Lung (tissue), 12 donors: ENCODE data around the gene CERK. TPM values are rescaled to one million over a fixed set of nuclear protein-coding genes. Genes with fewer than 3 reads are reported as not detected.

Source experiments
- ATAC-seq: fragments of 200-7000 bp; cut with Tn5 transposase; one replicate; pipeline ENCODE4 v1.9.1; 2020; ENCODE audit warnings: moderate number of reproducible peaks; ENCODE audit not compliant: insufficient read depth, low FRiP score
- DNase-seq, 3 donors: peaks; one replicate each; pipeline ENCODE4 v3.0.0-alpha.2; 2013 to 2017
- H3K27ac ChIP-seq, 2 donors: one replicate each; pipeline ENCODE4 v1.5.1; 2013; ENCODE audit warnings: mild to moderate bottlenecking in 2 of 2, moderate library complexity in 2 of 2, control low read depth in 1 of 2, inconsistent platforms in 1 of 2, low read depth in 1 of 2, low read length in 1 of 2
- H3K27me3 ChIP-seq, 3 donors: one replicate each; pipeline ENCODE4 v1.5.1; 2013; ENCODE audit warnings: low read length in 2 of 3; ENCODE audit not compliant: control insufficient read depth in 3 of 3, insufficient read depth in 3 of 3
- H3K36me3 ChIP-seq, 4 donors: one replicate each; pipeline ENCODE4 v1.5.1; 2013; ENCODE audit warnings: low read length in 4 of 4, mild to moderate bottlenecking in 1 of 4, moderate library complexity in 1 of 4; ENCODE audit not compliant: control insufficient read depth in 4 of 4, insufficient read depth in 4 of 4
- H3K4me1 ChIP-seq, 5 donors: one replicate each; pipeline ENCODE4 v1.5.1; 2013; ENCODE audit warnings: low read length in 5 of 5, mild to moderate bottlenecking in 2 of 5, moderate library complexity in 1 of 5; ENCODE audit not compliant: control insufficient read depth in 5 of 5, insufficient read depth in 5 of 5
- H3K4me3 ChIP-seq: one replicate; pipeline ENCODE4 v1.5.1; 2013; ENCODE audit warnings: mild to moderate bottlenecking, control low read depth, moderate library complexity
- H3K9ac ChIP-seq, 2 donors: one replicate each; pipeline ENCODE4 v1.5.1; 2013; ENCODE audit warnings: low read length in 2 of 2, control low read depth in 1 of 2; ENCODE audit not compliant: insufficient read depth in 1 of 2
- H3K9me3 ChIP-seq, 4 donors: one replicate each; pipeline ENCODE4 v1.5.1; 2013; ENCODE audit warnings: low read length in 3 of 4, mild to moderate bottlenecking in 1 of 4, moderate library complexity in 1 of 4; ENCODE audit not compliant: control insufficient read depth in 4 of 4, insufficient read depth in 3 of 4
- CTCF ChIP-seq: IDR thresholded peaks from 2 replicates; pipeline ENCODE4 v1.5.1; 2012; ENCODE audit warnings: mild to moderate bottlenecking; ENCODE audit errors: control extremely low read depth, extremely low read depth
- WGBS, 2 donors: extraction: QIAGEN DNeasy Blood & Tissue Kit; methylation state at CpG; one replicate each; pipeline ENCODE4 v1.1.7; 2013; 5-methylcytosine and 5-hydroxymethylcytosine counted together
- polyA plus RNA-seq, 2 donors: library from polyadenylated mRNA; stranded (reverse); fragments of 200-250 nt; gene quantifications; one replicate each; pipeline ENCODE4 v1.2.1, GENCODE V29; 2013
- total RNA-seq, 2 donors: library from RNA; depleted of rRNA in 1 of 2; stranded (reverse); fragments of >200 nt in 1 of 2; gene quantifications; one replicate each; pipeline ENCODE4 v1.2.1, GENCODE V29; 2014 to 2021
- donor health status: control.
- donor health status: control.
- donor health status: Bipolar disorder and iron deficiency.
- donor health status: healthy.
- donor health status: DM: yes; HTN: yes; CAD: no.

Gene CERK
- total and polyA plus RNA-seq, 4 donors = 12.1 to 36.2 (median 31.7) TPM

- Histone ChIP-seq H3K9ac (peak overlapping the region in 1 of 2 donors; percentile 1), H3K9me3 (no peaks in the 10 kb centered on the region), H3K4me3 (no peak overlapping the region), H3K27ac (peak overlapping the region; percentile 26 to 99), H3K4me1 (peaks cover 3 to 45% (median 21%) of the 10 kb centered on the region in 5 donors), H3K27me3 (no peaks in the 10 kb centered on the region), H3K36me3 (no peaks in the 10 kb centered on the region)
- ATAC-seq = no peak
- WGBS, 2 donors = 83% methylated on average over 6 of the region's 6 CpGs
- DNase-seq = no peak
- no peak for TF ChIP-seq CTCF
Observed at GRCh38 chr22:46754826-46755225, 16.8 kb upstream of the CERK start.

DNA sequence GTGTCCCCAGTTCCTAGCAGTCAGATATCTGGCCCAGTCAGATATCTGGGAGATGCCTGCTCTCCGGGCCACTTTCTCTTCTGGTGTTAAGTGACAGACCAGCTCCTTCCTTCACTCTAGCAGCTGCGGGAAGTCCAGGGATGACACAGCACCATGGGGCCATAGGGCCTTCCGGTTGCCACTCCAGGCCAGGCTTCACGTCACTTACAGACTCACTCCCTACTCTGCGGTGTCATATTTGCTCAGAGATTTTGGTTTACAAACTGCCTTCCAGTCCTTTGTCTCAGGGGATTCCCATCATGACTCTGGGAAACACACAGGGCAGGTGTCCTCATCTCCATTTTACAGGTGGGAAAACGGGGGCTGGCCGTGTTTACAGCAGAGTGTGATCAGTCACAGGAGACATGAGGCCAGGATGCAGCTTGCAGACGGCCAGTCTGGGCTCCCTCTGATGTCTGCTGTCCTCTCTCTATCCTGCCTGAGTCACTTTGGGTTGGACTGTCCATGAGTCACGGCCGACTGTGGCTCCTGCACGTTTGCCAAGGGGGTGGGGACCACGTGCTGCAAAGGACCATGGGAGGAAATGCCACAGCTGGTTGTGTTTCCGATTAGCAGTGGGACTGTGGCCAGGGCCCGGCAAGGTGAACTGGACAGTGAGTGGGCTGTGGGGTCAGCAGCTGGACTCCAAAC is 16.2 kb upstream of the CERK start:
- WGBS, 2 donors = 10 to 13% methylated on average over 14 of the region's 14 CpGs
- peak overlapping the region in 1 of 2 donors; percentile 1 for H3K9ac ChIP-seq
- no peak overlapping the region for H3K4me3 ChIP-seq
- DNase-seq = peak; percentile 86 to 88 (median 87)
- H3K36me3 ChIP-seq = no peaks in the 10 kb centered on the region
- no peak for TF ChIP-seq CTCF
- peak; percentile 81 for ATAC-seq
- H3K27me3 ChIP-seq = no peaks in the 10 kb centered on the region
- no peaks in the 10 kb centered on the region for H3K9me3 ChIP-seq
- H3K27ac ChIP-seq = peak overlapping the region; percentile 92 to 99
- H3K4me1 ChIP-seq = peaks cover 7 to 46% (median 27%) of the 10 kb centered on the region in 5 donors

GRCh38 chr22:46753761-46754109 is 15.7 kb upstream of the CERK start:
- TF ChIP-seq CTCF = no peak
- 62 to 65% methylated on average over 4 of the region's 4 CpGs for WGBS, 2 donors
- Histone ChIP-seq H3K9ac (no peak overlapping the region), H3K4me1 (peaks cover 7 to 48% (median 32%) of the 10 kb centered on the region in 5 donors), H3K36me3 (no peaks in the 10 kb centered on the region), H3K4me3 (no peak overlapping the region), H3K27me3 (no peaks in the 10 kb centered on the region), H3K27ac (peak overlapping the region; percentile 92 to 99), H3K9me3 (no peaks in the 10 kb centered on the region)
- DNase-seq = no peak
- no peak for ATAC-seq

- DNase-seq (no peak), ATAC-seq (no peak)
- no peaks in the 10 kb centered on the region for H3K9me3 ChIP-seq
- H3K4me3 ChIP-seq = no peak overlapping the region
- 84 to 88% methylated on average over 8 of the region's 8 CpGs for WGBS, 2 donors
- no peak overlapping the region for H3K9ac ChIP-seq
- H3K36me3 ChIP-seq = no peaks in the 10 kb centered on the region
- H3K4me1 ChIP-seq = peaks cover 7 to 49% (median 32%) of the 10 kb centered on the region in 5 donors
- TF ChIP-seq CTCF = no peak
- H3K27ac ChIP-seq = peak overlapping the region; percentile 92 to 99
- no peaks in the 10 kb centered on the region for H3K27me3 ChIP-seq
Observed at GRCh38 chr22:46753360-46753759, 15.3 kb upstream of the CERK start.
